ENCODE results near the gene TBC1D22A. TPM values are rescaled to one million over a fixed set of nuclear protein-coding genes. Genes with fewer than 3 reads are reported as not detected.
"Not testable (repeated sequence)": the region's sequence is repeated elsewhere in the genome, so short reads cannot be mapped to it uniquely, and the experiment has no call there.

The TBC1D22A gene
- total RNA-seq, 1 donor from 2014 or later: 24.2 TPM

GRCh38 chr22:46976598-46976997 lies 214.1 kb downstream of the TBC1D22A start:
- FAIRE-seq (no peak), DNase-seq (ENCODE audit: low read depth) (no peak)
- H3K27me3 Mint-ChIP-seq (ENCODE audit: low read depth, unreplicated experiment): no peaks in the 10 kb centered on the region
- Histone ChIP-seq H3K27me3 (ENCODE audit: insufficient read depth, low read length) (no peaks in the 10 kb centered on the region), H3K4me3 (ENCODE audit: insufficient read depth, low read depth, low read length) (no peak overlapping the region), H3K4me1 (ENCODE audit: insufficient read depth, low read length) (no peaks in the 10 kb centered on the region), H4K20me1 (ENCODE audit: insufficient read depth, low read length) (peaks cover 3% of the 10 kb centered on the region), H3K9ac (ENCODE audit: low read length) (no peak overlapping the region), H3K36me3 (ENCODE audit: insufficient read depth, low read length) (peaks cover 3% of the 10 kb centered on the region), H3K9me3 (ENCODE audit: insufficient read depth, low read depth, low read length) (no peaks in the 10 kb centered on the region), H3K27ac (ENCODE audit: low read depth, low read length) (no peak overlapping the region), H3K79me2 (ENCODE audit: insufficient read depth, low read length) (no peaks in the 10 kb centered on the region), H2AFZ (ENCODE audit: low read depth, low read length) (no peak overlapping the region), H3K4me2 (ENCODE audit: low read length) (no peak overlapping the region)
- no peak overlapping the region for H3K27ac Mint-ChIP-seq (ENCODE audit: unreplicated experiment)
- peaks cover 30% of the 10 kb centered on the region for H3K36me3 Mint-ChIP-seq (ENCODE audit: low read depth, unreplicated experiment)
- no peak overlapping the region for H3K4me3 Mint-ChIP-seq (ENCODE audit: unreplicated experiment)
- H3K9me3 Mint-ChIP-seq (ENCODE audit: unreplicated experiment): peaks cover 4% of the 10 kb centered on the region
- peaks cover 5% of the 10 kb centered on the region for H3K4me1 Mint-ChIP-seq (ENCODE audit: low read depth, unreplicated experiment)
- TF ChIP-seq CTCF (IDR thresholded peaks at IDR 0.05; ENCODE audit: insufficient read depth, low read depth, low read length): no peak
- TF ChIP-seq EZH2 (IDR thresholded peaks at IDR 0.05; ENCODE audit: insufficient read depth, low read length): no peak

- H3K4me1 ChIP-seq (ENCODE audit: insufficient read depth, low read length): no peaks in the 10 kb centered on the region
- no peak overlapping the region for H3K4me3 Mint-ChIP-seq (ENCODE audit: unreplicated experiment)
- FAIRE-seq (no peak), DNase-seq (ENCODE audit: low read depth) (no peak)
- no peaks in the 10 kb centered on the region for H3K27me3 Mint-ChIP-seq (ENCODE audit: low read depth, unreplicated experiment)
- H3K27ac Mint-ChIP-seq (ENCODE audit: unreplicated experiment): no peak overlapping the region
- H3K36me3 ChIP-seq (ENCODE audit: insufficient read depth, low read length): peaks cover 3% of the 10 kb centered on the region
- H3K4me3 ChIP-seq (ENCODE audit: insufficient read depth, low read depth, low read length): no peak overlapping the region
- H4K20me1 ChIP-seq (ENCODE audit: insufficient read depth, low read length): no peaks in the 10 kb centered on the region
- H3K9me3 Mint-ChIP-seq (ENCODE audit: unreplicated experiment): peaks cover 5% of the 10 kb centered on the region
- TF ChIP-seq CTCF (IDR thresholded peaks at IDR 0.05; ENCODE audit: insufficient read depth, low read depth, low read length) (no peak), EZH2 (IDR thresholded peaks at IDR 0.05; ENCODE audit: insufficient read depth, low read length) (no peak)
- H3K4me1 Mint-ChIP-seq (ENCODE audit: low read depth, unreplicated experiment): peaks cover 5% of the 10 kb centered on the region
- no peak overlapping the region for H3K9ac ChIP-seq (ENCODE audit: low read length)
- H3K9me3 ChIP-seq (ENCODE audit: insufficient read depth, low read depth, low read length): no peaks in the 10 kb centered on the region
- H3K27me3 ChIP-seq (ENCODE audit: insufficient read depth, low read length): no peaks in the 10 kb centered on the region
- no peak overlapping the region for H2AFZ ChIP-seq (ENCODE audit: low read depth, low read length)
- no peaks in the 10 kb centered on the region for H3K79me2 ChIP-seq (ENCODE audit: insufficient read depth, low read length)
- H3K27ac ChIP-seq (ENCODE audit: low read depth, low read length): no peak overlapping the region
- no peak overlapping the region for H3K4me2 ChIP-seq (ENCODE audit: low read length)
- H3K36me3 Mint-ChIP-seq (ENCODE audit: low read depth, unreplicated experiment): peaks cover 34% of the 10 kb centered on the region
These were observed 215.3 kb downstream of the TBC1D22A start for GRCh38 chr22:46977656-46978343.

- not testable (repeated sequence) for H3K4me1 Mint-ChIP-seq (ENCODE audit: low read depth, unreplicated experiment); H3K4me1 ChIP-seq (ENCODE audit: insufficient read depth, low read length); H3K27me3 ChIP-seq (ENCODE audit: insufficient read depth, low read length); H3K27ac Mint-ChIP-seq (ENCODE audit: unreplicated experiment); H3K4me3 Mint-ChIP-seq (ENCODE audit: unreplicated experiment); FAIRE-seq; H4K20me1 ChIP-seq (ENCODE audit: insufficient read depth, low read length); H2AFZ ChIP-seq (ENCODE audit: low read depth, low read length); H3K27me3 Mint-ChIP-seq (ENCODE audit: low read depth, unreplicated experiment); H3K4me2 ChIP-seq (ENCODE audit: low read length); H3K9me3 ChIP-seq (ENCODE audit: insufficient read depth, low read depth, low read length); H3K4me3 ChIP-seq (ENCODE audit: insufficient read depth, low read depth, low read length); H3K9me3 Mint-ChIP-seq (ENCODE audit: unreplicated experiment); H3K9ac ChIP-seq (ENCODE audit: low read length); H3K27ac ChIP-seq (ENCODE audit: low read depth, low read length); H3K36me3 ChIP-seq (ENCODE audit: insufficient read depth, low read length); DNase-seq (ENCODE audit: low read depth); H3K79me2 ChIP-seq (ENCODE audit: insufficient read depth, low read length)
- peaks cover 34% of the 10 kb centered on the region for H3K36me3 Mint-ChIP-seq (ENCODE audit: low read depth, unreplicated experiment)
These were observed 216.2 kb downstream of the TBC1D22A start for GRCh38 chr22:46978668-46979067.

Measured in astrocyte (in vitro differentiated cells and primary cell).